ENCODE data around the gene C10orf71.

The C10orf71 gene, protein sequence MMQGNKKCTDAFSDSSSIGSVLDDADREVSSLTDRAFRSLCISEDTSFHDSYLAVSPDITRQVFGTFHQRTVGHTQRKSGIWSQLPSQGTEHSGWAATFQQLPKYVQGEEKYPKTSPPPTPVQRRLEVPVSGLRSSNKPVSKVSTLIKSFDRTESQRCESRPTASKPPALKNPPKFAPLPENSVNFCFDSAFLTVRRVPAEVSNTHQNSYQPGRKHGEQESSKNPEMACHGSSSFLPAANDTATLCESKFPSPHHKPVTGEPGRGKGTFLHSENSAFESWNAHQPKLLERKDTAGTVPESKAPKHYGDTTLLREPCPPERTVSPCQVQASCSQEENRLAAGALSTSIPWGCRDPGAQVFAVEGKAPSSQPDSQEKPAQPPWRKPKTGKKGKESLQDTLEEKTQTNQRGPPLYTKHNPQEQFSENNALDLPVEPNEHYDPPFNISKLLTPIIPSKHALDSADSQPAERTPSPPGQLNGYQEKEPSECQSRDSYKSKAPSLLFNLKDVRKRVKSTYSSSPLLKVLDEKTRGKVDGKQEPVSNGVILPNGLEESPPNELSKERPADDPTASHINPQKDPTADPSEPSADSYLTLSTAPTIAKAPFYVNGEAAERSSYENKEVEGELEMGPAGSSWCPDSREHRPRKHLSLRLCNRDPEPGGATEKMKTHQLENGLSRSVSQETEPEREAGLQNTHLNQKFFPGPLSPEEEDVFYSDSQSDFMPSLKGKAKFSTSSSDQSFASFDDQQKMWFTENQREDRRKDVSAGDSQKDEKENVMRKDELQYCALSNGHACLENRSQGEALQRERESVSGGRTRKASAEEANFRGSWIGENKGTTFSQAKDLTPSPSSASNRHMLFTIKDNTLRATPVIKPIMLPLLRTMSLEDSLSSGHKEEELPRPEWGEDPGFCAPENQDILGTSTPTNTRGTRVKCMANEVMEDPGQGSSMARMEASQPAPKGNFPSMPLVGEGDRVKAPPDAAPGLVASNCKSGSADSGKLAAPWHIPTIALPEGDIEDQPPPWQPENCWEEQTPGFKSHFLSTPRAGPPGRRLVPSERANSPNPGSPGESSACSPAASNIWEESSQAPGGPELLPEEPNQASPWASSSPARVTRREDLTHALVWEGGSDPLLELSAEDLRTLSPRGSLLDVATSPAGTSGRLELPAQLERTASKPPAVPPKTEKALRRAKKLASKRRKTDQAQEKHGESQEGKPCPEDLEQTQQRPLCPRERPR (N-terminal part only)

DNA sequence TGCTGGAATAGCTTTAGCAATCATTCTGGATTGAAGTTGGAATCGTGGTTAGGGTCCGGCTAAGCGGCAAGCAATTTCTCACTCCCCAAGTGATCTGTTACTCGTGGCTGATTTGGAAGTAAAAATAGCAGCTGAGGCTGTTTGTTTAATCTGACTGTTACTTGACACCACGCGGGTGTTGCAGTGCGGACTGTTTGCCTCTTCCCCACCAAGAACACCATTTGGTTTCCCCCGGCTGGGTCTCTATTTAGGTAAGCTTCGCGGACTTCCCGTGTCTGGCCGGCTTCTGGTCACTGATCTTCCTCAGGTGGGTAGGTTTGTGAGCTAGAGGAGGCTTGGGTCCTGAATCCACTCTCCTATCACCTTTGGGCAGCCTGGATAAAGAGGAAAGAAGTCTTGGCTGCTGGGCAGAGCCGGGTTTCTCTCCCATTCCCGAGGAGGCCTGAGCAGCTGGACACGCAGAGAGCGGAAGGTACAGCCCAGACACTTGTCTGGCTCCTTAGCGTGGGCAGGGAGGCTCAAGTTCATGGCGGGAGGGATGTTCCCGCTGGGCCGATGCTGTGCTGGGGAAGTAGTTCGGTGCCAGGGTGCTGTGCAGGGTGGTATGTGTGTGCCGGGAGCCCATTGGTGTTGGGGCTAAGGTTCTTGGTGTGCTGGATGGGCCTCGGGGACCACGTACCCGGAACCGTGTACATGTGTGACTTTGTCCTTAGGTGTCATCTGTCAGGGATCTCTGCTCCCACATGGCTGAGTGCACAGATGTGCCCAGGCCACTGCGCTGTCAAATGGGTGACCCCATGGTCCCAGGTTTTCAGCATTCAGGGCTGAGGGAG lies at the start of gene C10orf71:
TSS of gene C10orf71 (plus strand) at position 188 of the 833 bp plus-strand sequence. CDS start 23,376 bp downstream, outside the sequence.
- no peak for DNase-seq (ENCODE audit: low spot score)

DNA sequence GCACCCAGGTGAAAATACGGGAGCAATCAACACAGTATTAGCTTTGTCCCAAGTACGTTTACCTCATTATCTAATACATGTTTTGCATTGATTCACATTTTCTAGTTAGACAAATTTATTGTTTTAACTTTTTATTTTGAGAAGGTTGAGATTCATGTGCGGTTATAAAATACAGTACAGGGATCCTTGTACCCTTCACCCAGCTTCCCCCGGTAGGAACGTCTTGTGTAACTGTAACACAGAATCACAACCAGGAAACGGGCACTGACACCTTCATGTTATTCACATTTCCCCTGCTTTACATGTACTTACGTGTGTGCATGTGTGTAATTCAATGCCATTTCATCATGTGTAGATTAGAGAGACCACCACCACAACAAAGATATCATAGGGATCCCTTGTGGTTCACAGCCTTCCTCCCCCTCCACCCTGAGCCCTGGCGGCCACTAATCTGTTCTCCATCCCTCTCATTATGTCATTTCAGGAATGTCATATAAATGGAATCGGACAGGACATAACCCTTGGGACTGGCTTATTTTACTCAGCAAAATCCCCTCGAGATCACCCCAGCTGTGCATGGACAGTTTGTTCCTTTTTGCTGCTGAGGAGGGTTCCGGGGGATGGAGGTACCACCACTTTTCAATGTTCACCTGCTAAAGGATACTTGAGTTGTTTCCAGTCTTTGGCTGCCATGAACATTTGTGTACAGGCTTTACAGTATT lies 46.5 kb upstream of the C10orf71 start:
- DNase-seq (ENCODE audit: low spot score): no peak

DNA sequence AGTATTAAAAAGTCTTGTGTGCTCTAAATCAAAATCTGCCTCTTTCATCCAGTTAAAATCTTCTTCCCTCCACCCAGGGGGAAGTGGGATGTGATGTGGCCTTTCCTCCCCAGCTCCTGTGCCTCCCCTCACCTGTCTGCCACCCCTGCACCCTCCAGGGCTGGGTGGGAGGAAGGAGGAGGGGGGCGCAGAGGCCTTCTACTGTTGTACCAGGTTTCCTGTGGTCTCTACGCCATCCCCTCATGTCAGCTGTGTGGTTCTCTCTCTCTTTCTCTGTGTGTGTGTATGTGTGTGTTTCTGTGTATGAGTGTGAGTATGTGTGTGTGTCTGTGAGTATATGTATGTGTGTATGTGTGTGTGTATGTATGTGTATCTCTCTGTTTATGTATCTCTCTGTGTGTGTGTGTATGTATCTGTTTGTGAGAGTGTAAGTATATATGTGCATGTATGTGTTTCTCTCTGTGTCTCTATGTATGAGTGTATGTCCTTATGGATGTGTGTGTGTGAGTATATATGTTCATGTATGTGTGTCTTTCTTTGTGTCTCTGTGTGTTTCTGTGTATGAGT lies 45.5 kb upstream of the C10orf71 start:
- no peak for DNase-seq (ENCODE audit: low spot score)

GRCh38 chr10:49254150-49254549 lies 44.8 kb upstream of the C10orf71 start:
- DNase-seq (ENCODE audit: low spot score): no peak

- DNase-seq (ENCODE audit: low spot score): no peak
These were observed 44.2 kb upstream of the C10orf71 start for GRCh38 chr10:49254556-49255318.

- no peak for DNase-seq (ENCODE audit: low spot score)
These were observed 43.1 kb upstream of the C10orf71 start for GRCh38 chr10:49255883-49256282.

GRCh38 chr10:49257154-49257553 lies 41.8 kb upstream of the C10orf71 start:
- no peak for DNase-seq (ENCODE audit: low spot score)

GRCh38 chr10:49257626-49258349 lies 41.2 kb upstream of the C10orf71 start:
- no peak for DNase-seq (ENCODE audit: low spot score)

DNA sequence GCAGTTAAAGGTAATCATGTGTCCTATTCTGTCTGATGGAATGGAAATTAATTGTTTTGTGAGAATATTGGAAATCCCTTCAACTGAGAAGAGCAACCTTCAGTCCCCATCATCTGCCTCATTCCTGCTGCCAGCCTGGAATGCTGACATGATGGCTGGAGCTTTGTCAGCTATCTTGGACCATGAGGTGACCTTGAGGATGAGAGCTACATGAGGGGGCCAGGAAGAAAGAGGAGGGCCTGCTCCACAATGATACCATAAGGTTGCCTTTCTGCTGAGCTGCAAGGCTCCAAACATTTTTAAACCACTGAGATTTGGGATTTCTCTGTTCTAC lies 40.7 kb upstream of the C10orf71 start:
- no peak for DNase-seq (ENCODE audit: low spot score)

DNA sequence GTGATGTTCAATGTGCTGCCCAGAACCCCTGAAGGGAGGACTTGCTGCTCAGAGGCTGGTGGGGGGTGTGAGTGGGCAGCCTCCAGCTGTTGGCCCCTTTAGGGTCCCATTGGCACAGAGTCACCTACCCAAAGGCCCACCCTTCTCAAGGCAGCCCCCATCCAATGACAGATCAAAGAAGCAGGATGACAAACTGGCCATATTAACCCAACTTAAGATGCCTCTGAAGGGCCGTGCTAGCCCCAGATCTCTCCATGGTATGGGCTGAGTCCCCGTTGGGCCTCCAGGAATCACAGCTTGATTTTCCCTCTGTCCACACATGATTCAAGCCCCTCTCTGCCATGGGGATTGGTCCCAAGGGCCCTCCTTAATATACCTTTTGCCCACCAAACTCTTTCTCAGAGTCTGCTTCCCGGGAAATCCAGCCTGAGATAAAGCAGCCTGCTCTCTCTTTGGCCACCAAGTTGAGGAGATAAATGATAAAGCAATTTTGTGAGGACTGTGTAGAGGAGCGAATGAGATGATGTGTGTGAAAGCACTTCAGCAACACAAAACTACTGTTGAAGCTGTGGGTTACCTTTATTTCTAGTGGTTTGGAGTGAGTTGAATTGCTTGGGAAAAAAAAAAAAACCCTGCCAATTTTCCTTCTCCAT lies 38.2 kb upstream of the C10orf71 start:
- DNase-seq (ENCODE audit: low spot score): no peak

GRCh38 chr10:49263591-49263990 lies 35.4 kb upstream of the C10orf71 start:
- no peak for DNase-seq (ENCODE audit: low spot score)

GRCh38 chr10:49264177-49264677 lies 34.7 kb upstream of the C10orf71 start:
- no peak for DNase-seq (ENCODE audit: low spot score)

DNA sequence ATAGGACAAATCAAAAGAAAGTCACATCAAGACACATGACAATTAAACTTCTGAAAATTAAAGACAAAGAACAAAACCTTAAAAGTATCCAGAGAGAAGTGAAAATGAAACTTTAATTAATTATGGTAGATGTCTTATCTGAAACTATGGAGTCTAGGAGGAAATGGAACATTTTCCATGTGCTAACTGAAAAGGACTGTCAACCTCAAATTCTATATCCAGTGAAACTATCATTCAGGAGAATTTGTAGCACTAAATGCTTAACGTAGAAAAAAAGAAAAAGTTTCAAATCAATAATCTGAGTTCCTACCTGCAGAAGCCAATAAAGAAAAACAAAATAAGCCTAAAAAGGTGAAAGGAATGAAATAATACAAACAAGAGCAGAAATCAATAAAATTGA lies 33.1 kb upstream of the C10orf71 start:
- DNase-seq (ENCODE audit: low spot score): no peak

DNA sequence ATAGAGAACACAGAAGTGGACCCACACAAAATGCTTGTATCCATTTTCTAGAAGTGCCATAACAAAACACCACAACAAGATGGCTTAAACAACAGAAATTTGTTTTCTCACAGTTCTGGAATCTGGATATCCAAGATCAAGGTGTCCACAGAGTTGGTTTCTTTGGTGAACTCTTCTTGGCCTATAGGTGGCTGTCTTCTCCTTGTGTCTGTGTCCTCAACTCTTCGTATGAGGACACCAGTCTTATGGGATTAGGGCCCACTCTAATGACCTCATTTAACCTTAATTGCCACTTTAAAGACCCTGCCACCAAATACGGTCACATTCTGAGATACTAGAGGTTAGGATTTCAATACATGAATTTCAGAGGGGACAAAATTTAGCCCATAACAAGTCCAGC lies 30.8 kb upstream of the C10orf71 start:
- no peak for DNase-seq (ENCODE audit: low spot score)

DNA sequence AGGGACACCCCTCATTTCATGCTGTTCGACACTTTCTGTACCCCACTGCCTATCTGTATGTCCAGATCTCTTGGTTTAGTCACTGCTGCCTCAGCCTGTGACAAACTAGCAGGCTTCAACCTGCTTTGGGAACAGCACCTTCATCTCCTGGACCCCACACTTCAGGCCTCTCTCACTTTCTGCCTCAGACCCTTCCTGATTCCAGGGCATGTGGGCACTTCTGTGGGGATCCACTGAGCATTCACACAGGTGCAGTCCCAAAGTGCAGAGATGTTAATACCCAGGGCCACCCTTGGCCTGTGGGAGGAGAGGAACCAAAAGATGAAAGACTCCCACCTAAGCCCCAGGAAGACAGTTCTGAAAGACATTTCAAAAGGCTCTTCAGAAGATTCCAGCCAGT lies 29.4 kb upstream of the C10orf71 start:
- DNase-seq (ENCODE audit: low spot score): no peak

DNA sequence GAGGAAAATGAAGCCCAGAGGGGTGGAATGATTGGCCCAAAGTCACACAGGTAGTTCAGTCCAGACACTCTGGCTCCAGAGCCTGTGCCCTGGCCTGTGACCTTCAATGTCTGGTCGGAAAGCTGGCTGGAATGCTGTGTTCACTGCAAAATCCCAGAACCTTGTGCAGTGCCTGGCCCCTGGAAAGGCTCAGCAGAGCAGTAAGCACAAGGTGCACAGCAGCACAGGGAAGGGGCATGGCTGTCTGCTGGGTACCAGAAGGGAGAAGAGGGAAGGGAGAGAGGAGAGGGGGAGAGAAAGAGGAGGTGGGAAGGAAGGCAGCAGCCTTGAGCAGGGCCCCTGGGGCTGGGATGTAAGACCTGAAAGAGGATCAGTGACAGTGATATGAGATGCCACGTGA lies 28.4 kb upstream of the C10orf71 start:
- no peak for DNase-seq (ENCODE audit: low spot score)

GRCh38 chr10:49271346-49271745 lies 27.6 kb upstream of the C10orf71 start:
- DNase-seq (ENCODE audit: low spot score): no peak

Data from RKO (cell line).